OCI-LY7 (cell line): ENCODE results near the gene PDXP. TPM values are rescaled to one million over a fixed set of nuclear protein-coding genes. Genes with fewer than 3 reads are reported as not detected.

Experiments used
- BruUV-seq: library from RNA; stranded (reverse); fragments of 400-500 nt; replicated peaks from 2 replicates; lab custom pipeline; 2021; lab: Mats Ljungman, UMichigan
- CTCF ChIA-PET: fragments of 300-600 bp; sonication (Branson Sonifier 250); formaldehyde crosslinking; loops from one replicate; lab custom pipeline; 2022; ENCODE audit warnings: antibody characterized with exemption; ENCODE audit not compliant: unreplicated experiment; lab: Charles Lee
- POLR2A ChIA-PET: fragments of 300-600 bp; sonication (Branson Sonifier 250); formaldehyde crosslinking; loops from one replicate; lab custom pipeline; 2022; ENCODE audit warnings: antibody characterized with exemption; lab: Charles Lee
- DNase-seq: peaks from one replicate; pipeline ENCODE4 v3.0.0-alpha.2; 2015; ENCODE audit warnings: low spot score
- H2AFZ ChIP-seq: fragments of 200-600 bp; sonication (generic), shearing (Covaris generic); 2 replicates; pipeline ENCODE4 v1.6.1; 2014; ENCODE audit warnings: mild to moderate bottlenecking, antibody characterized with exemption, low read length, moderate library complexity
- H3K27ac ChIP-seq: fragments of 200-600 bp; sonication (generic); 2 replicates; pipeline ENCODE4 v1.5.1; 2014; ENCODE audit warnings: mixed run types, low read depth, mild to moderate bottlenecking, moderate library complexity, low read length, inconsistent platforms; ENCODE audit not compliant: poor library complexity, severe bottlenecking
- H3K36me3 ChIP-seq: fragments of 200-600 bp; sonication (generic); 2 replicates; pipeline ENCODE4 v1.6.1; 2014; ENCODE audit warnings: mild to moderate bottlenecking, antibody characterized with exemption, low read length, moderate library complexity, mixed read lengths; ENCODE audit not compliant: insufficient read depth
- H3K4me1 ChIP-seq: fragments of 200-600 bp; sonication (generic); 2 replicates; pipeline ENCODE4 v1.5.1; 2014; ENCODE audit warnings: mild to moderate bottlenecking, low read length; ENCODE audit not compliant: insufficient read depth, poor library complexity, severe bottlenecking
- H3K4me2 ChIP-seq: fragments of 200-600 bp; sonication (generic); 2 replicates; pipeline ENCODE4 v1.6.1; 2014; ENCODE audit warnings: mild to moderate bottlenecking, low read length
- H3K4me3 ChIP-seq: fragments of 200-600 bp; sonication (generic); 2 replicates; pipeline ENCODE4 v1.5.1; 2014; ENCODE audit warnings: mild to moderate bottlenecking, low read depth, low read length; ENCODE audit not compliant: poor library complexity, severe bottlenecking
- H3K79me2 ChIP-seq: fragments of 200-600 bp; sonication (generic); 2 replicates; pipeline ENCODE4 v1.6.1; 2016; ENCODE audit warnings: low read depth, mild to moderate bottlenecking, low read length, moderate library complexity, mixed read lengths; ENCODE audit not compliant: insufficient read depth
- H3K9me2 ChIP-seq: fragments of 200-600 bp; sonication (generic); 2 replicates; pipeline ENCODE4 v1.6.1; 2016; ENCODE audit warnings: mild to moderate bottlenecking, low read length, mixed read lengths; ENCODE audit not compliant: insufficient read depth
- H3K9me3 ChIP-seq: fragments of 200-600 bp; sonication (generic); 2 replicates; pipeline ENCODE4 v1.6.1; 2014; ENCODE audit warnings: mild to moderate bottlenecking, mixed run types, low read length, mixed read lengths
- H4K20me1 ChIP-seq: fragments of 200-600 bp; sonication (generic); 2 replicates; pipeline ENCODE4 v1.6.1; 2014; ENCODE audit warnings: mild to moderate bottlenecking, antibody characterized with exemption, low read length, moderate library complexity, mixed read lengths; ENCODE audit not compliant: insufficient read depth
- EZH2phosphoT487 ChIP-seq: fragments of 200-600 bp; sonication (generic); IDR thresholded peaks from 2 replicates; pipeline ENCODE4 v1.6.1; 2018; ENCODE audit warnings: low read depth, borderline replicate concordance, mild to moderate bottlenecking, mixed run types, antibody characterized with exemption, low read length, moderate library complexity, mixed read lengths
- intact Hi-C: fragments of 100-400 bp; cut with micrococcal nuclease; formaldehyde crosslinking; loops from one replicate; pipeline ENCODE4 v1.10.0; 2022; ENCODE audit not compliant: unreplicated experiment
- total RNA-seq, 2 experiments: library from RNA; depleted of rRNA in 1 of 2; stranded (reverse); fragments of >200 nt in 1 of 2; shearing (Covaris generic) in 1 of 2; gene quantifications; 2 replicates each; pipeline ENCODE4 v1.2.3, GENCODE V29; 2014 to 2022
- TF ChIP-seq, protein P1 (sequence below): fragments of 200-600 bp; sonication (generic); conservative IDR thresholded peaks from 2 replicates; pipeline ENCODE4 v1.5.1; 2014; ENCODE audit warnings: mild to moderate bottlenecking, antibody characterized with exemption, low read length, moderate library complexity, mixed read lengths

PDXP gene
- total RNA-seq, 2 experiments from 2014 or later = 55.8 to 61.2 TPM

DNA sequence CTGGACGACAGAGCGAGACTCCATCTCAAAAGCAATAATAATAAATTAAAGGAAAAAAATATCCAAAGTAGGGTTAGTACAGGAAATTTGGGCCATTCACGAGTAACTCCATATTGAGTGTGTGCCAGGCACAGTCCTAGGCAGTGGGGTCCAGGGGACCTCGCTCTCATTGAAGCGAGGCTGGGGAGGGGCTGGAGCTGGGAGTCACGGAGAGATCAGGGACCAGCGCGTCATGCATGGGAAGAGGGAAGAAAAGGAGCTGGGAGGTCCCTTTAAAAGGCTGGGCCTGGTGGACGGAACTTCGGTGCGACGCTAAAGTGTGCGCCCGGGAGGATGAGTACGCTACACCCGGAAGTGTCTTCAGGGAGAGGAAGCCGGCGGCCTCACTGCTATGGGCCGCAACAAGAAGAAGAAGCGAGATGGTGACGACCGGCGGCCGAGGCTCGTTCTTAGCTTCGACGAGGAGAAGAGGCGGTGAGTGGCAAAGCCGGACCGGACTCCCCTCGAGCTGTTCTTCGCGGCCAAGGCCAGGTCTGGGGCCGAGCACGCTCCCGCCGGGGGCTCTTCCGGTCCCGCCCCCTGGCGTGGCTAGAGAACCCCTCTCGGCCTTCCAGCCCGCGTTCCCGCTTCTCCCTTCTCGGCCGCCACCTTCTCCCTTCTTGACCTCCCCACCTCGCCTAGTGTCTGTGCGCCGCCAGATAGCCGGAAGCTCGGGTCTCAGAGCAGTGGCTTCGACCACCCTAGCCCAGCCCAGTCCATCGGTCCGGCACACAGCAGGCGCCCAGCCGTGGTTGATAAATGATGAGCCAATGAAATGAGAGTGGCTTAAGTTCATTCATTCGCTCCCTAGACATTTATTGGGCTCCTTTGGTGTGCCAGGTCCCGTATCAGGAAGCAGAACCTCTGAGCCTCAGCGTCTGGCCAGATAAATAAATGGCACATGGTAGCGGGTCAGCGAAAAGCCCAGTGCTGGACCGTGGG lies 27.8 kb downstream of the PDXP start, which contains the start of gene NOL12:
Gene NOL12, plus strand, starts transcription at position 342 of the 981 bp plus-strand sequence. Its CDS starts 50 bp downstream, at position 392.
- Histone ChIP-seq H3K9me2 (no peaks in the 10 kb centered on the region), H3K27ac (peak within 1 kb of the TSS; percentile 69), H3K4me2 (peak within 1 kb of the TSS; percentile 93), H4K20me1 (no peaks in the 10 kb centered on the region), H3K4me3 (peak within 1 kb of the TSS; percentile 82), H3K4me1 (peaks cover 25% of the 10 kb centered on the region), H3K79me2 (peaks cover 18% of the 10 kb centered on the region), H2AFZ (peak within 1 kb of the TSS; percentile 66), H3K9me3 (no peaks in the 10 kb centered on the region), H3K36me3 (peaks cover 33% of the 10 kb centered on the region)
- intact Hi-C loops = no loop called here
- peak; percentile 89 for DNase-seq
- ChIA-PET POLR2A (interaction anchor here (0.8 to 1.0 kb wide), 3 partner anchors 10 to 78 kb away, joined by 3 read pairs; partner anchors contain the start of genes GGA1 and LGALS1), CTCF (interaction anchor here (1.2 kb wide), 1 partner anchor 43 kb away, joined by 3 read pairs; no protein-coding TSS in a partner anchor)
- no peak for TF ChIP-seq EZH2phosphoT487
- TF ChIP-seq, protein P1, sequence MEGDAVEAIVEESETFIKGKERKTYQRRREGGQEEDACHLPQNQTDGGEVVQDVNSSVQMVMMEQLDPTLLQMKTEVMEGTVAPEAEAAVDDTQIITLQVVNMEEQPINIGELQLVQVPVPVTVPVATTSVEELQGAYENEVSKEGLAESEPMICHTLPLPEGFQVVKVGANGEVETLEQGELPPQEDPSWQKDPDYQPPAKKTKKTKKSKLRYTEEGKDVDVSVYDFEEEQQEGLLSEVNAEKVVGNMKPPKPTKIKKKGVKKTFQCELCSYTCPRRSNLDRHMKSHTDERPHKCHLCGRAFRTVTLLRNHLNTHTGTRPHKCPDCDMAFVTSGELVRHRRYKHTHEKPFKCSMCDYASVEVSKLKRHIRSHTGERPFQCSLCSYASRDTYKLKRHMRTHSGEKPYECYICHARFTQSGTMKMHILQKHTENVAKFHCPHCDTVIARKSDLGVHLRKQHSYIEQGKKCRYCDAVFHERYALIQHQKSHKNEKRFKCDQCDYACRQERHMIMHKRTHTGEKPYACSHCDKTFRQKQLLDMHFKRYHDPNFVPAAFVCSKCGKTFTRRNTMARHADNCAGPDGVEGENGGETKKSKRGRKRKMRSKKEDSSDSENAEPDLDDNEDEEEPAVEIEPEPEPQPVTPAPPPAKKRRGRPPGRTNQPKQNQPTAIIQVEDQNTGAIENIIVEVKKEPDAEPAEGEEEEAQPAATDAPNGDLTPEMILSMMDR = no peak
- TSS peak; percentile 89 for BruUV-seq

- no peak for DNase-seq
- TF ChIP-seq, protein P1 = no peak
- TF ChIP-seq EZH2phosphoT487 = no peak
- intact Hi-C loops = no loop called here
- Histone ChIP-seq H3K9me3 (no peaks in the 10 kb centered on the region), H3K4me2 (no peak overlapping the region), H3K79me2 (peaks cover 18% of the 10 kb centered on the region), H3K27ac (no peak overlapping the region), H2AFZ (no peak overlapping the region), H3K4me3 (no peak overlapping the region), H3K9me2 (no peaks in the 10 kb centered on the region), H4K20me1 (no peaks in the 10 kb centered on the region), H3K4me1 (peaks cover 14% of the 10 kb centered on the region), H3K36me3 (peaks cover 68% of the 10 kb centered on the region)
- CTCF ChIA-PET = no interaction called here
- POLR2A ChIA-PET = no interaction called here
- no TSS peak for BruUV-seq
These were observed 31.9 kb downstream of the PDXP start for GRCh38 chr22:37690407-37690806.
